HepG2 (cell line): ENCODE measurements around the gene DLEC1. TPM values are rescaled to one million over a fixed set of nuclear protein-coding genes. Genes with fewer than 3 reads are reported as not detected.

ENCODE experiments used
- DNMT3B ChIP-seq: conservative IDR thresholded peaks from 2 replicates; pipeline ENCODE4 v1.6.1; 2016; ENCODE audit warnings: missing biosample characterization, control low read depth
- ELF1 ChIP-seq: sonication (generic); formaldehyde crosslinking; IDR thresholded peaks from 2 replicates; pipeline ENCODE4 v1.4.0; 2020; ENCODE audit warnings: missing genetic modification reagents
- ESRRA ChIP-seq: sonication (generic); formaldehyde crosslinking; IDR thresholded peaks from 2 replicates; pipeline ENCODE4 v1.5.1; 2020; ENCODE audit warnings: mild to moderate bottlenecking, low read depth, missing genetic modification reagents
- GATAD1 ChIP-seq: IDR thresholded peaks from 2 replicates; pipeline ENCODE4 v1.6.1; 2016; ENCODE audit warnings: missing genetic modification reagents, missing compliant biosample characterization
- HMGXB4 ChIP-seq, 2 experiments: sonication (generic) in 1 of 2; formaldehyde crosslinking in 1 of 2; IDR thresholded peaks; 2 replicates each; pipeline versions ENCODE4 v1.4.0 to v1.6.1; 2018 to 2020; ENCODE audit warnings: missing genetic modification reagents in 2 of 2, borderline replicate concordance in 1 of 2, low read depth in 1 of 2, mild to moderate bottlenecking in 1 of 2, missing biosample characterization in 1 of 2
- IKZF4 ChIP-seq: sonication (generic); formaldehyde crosslinking; IDR thresholded peaks from 2 replicates; pipeline ENCODE4 v1.5.1; 2020; ENCODE audit warnings: borderline replicate concordance, mild to moderate bottlenecking, low read depth, missing genetic modification reagents; ENCODE audit errors: not compliant biosample characterization
- KMT2A ChIP-seq: sonication (generic); formaldehyde crosslinking; IDR thresholded peaks from 2 replicates; pipeline ENCODE4 v1.4.0; 2020; ENCODE audit warnings: missing genetic modification reagents
- MAFG ChIP-seq: sonication (generic); formaldehyde crosslinking; IDR thresholded peaks from 2 replicates; pipeline ENCODE4 v1.5.1; 2020; ENCODE audit warnings: mild to moderate bottlenecking, missing genetic modification reagents
- MXD3 ChIP-seq: IDR thresholded peaks from 2 replicates; pipeline ENCODE4 v1.6.1; 2016; ENCODE audit warnings: mild to moderate bottlenecking, missing biosample characterization, missing genetic modification reagents
- PCBP1 ChIP-seq: fragments of 200-400 bp; formaldehyde crosslinking; IDR thresholded peaks from 2 replicates; pipeline ENCODE4 v1.6.1; 2017; ENCODE audit warnings: mild to moderate bottlenecking, low read depth, low read length, borderline replicate concordance
- RBM22 ChIP-seq: fragments of 200-400 bp; formaldehyde crosslinking; optimal IDR thresholded peaks from 2 replicates; pipeline ENCODE3; 2017; ENCODE audit warnings: mild to moderate bottlenecking, low read length, moderate library complexity
- SMAD3 ChIP-seq: sonication (generic); formaldehyde crosslinking; IDR thresholded peaks from 2 replicates; pipeline ENCODE4 v1.4.0; 2020; ENCODE audit warnings: missing genetic modification reagents
- SOX13 ChIP-seq, 3 experiments: fragments of 450-650 bp in 1 of 3; sonication (generic) in 1 of 3; formaldehyde crosslinking in 1 of 3; IDR thresholded peaks in 2 of 3; conservative IDR thresholded peaks in 1 of 3; 2 replicates each; pipeline versions ENCODE4 v1.5.0 to v1.6.1; 2016 to 2020; ENCODE audit warnings: antibody characterized with exemption in 1 of 3, mild to moderate bottlenecking in 1 of 3, missing compliant biosample characterization in 1 of 3, missing genetic modification reagents in 1 of 3, moderate library complexity in 1 of 3
- SPEN ChIP-seq: sonication (generic); formaldehyde crosslinking; IDR thresholded peaks from 2 replicates; pipeline ENCODE4 v1.5.1; 2020; ENCODE audit warnings: low read depth, mild to moderate bottlenecking, missing genetic modification reagents
- STAT6 ChIP-seq: sonication (generic); formaldehyde crosslinking; IDR thresholded peaks from 2 replicates; pipeline ENCODE4 v1.4.0; 2020; ENCODE audit warnings: missing genetic modification reagents, mild to moderate bottlenecking, borderline replicate concordance
- ZBTB21 ChIP-seq: sonication (generic); formaldehyde crosslinking; IDR thresholded peaks from 2 replicates; pipeline ENCODE4 v1.4.0; 2020; ENCODE audit warnings: missing genetic modification reagents
- ZMYM2 ChIP-seq: sonication (generic); formaldehyde crosslinking; IDR thresholded peaks from 2 replicates; pipeline ENCODE4 v1.8.0; 2022; ENCODE audit warnings: mild to moderate bottlenecking, missing genetic modification reagents
- ZNF30 ChIP-seq: sonication (generic); formaldehyde crosslinking; IDR thresholded peaks from 2 replicates; pipeline ENCODE4 v1.5.0; 2020; ENCODE audit warnings: mild to moderate bottlenecking, missing genetic modification reagents
- ZNF333 ChIP-seq: sonication (generic); formaldehyde crosslinking; IDR thresholded peaks from 2 replicates; pipeline ENCODE4 v1.4.0; 2020; ENCODE audit warnings: mild to moderate bottlenecking, missing genetic modification reagents, borderline replicate concordance
- ZNF44 ChIP-seq: sonication (generic); formaldehyde crosslinking; IDR thresholded peaks from 2 replicates; pipeline ENCODE4 v1.5.1; 2020; ENCODE audit warnings: mild to moderate bottlenecking, missing genetic modification reagents
- ZNF460 ChIP-seq: sonication (generic); formaldehyde crosslinking; IDR thresholded peaks from 2 replicates; pipeline ENCODE4 v1.5.1; 2020; ENCODE audit warnings: missing genetic modification reagents, mild to moderate bottlenecking, borderline replicate concordance
- ZNF746 ChIP-seq: sonication (generic); formaldehyde crosslinking; IDR thresholded peaks from 2 replicates; pipeline ENCODE4 v1.8.0; 2022; ENCODE audit warnings: mild to moderate bottlenecking, missing genetic modification reagents
- ZNF766 ChIP-seq: sonication (generic); formaldehyde crosslinking; IDR thresholded peaks from 2 replicates; pipeline ENCODE4 v1.5.0; 2020; ENCODE audit warnings: missing genetic modification reagents, borderline replicate concordance
- ZNF768 ChIP-seq: sonication (generic); formaldehyde crosslinking; IDR thresholded peaks from 2 replicates; pipeline ENCODE4 v1.4.0; 2020; ENCODE audit warnings: missing genetic modification reagents
- polyA plus RNA-seq, 8 experiments: library from polyadenylated mRNA; depleted of rRNA in 3 of 8; stranded (reverse) in 7 of 8; unstranded in 1 of 8; fragments of >200 nt; fragmentation: Illumina TruSeq in 4 of 8; extraction: Trizol in 4 of 8; gene quantifications; 2 replicates each; pipeline versions ENCODE4 v1.2.1 to v1.2.3, GENCODE V29; 2011 to 2016; ENCODE audit warnings: low read depth in 4 of 8, missing spikeins in 1 of 8, mixed read lengths in 1 of 8; ENCODE audit not compliant: insufficient read depth in 1 of 8
- total RNA-seq, 5 experiments: library from RNA; depleted of rRNA; stranded (reverse); fragments of >200 nt; fragmentation: Illumina TruSeq; extraction: Trizol; gene quantifications; 2 replicates each; pipeline ENCODE4 v1.2.3, GENCODE V29; 2016; ENCODE audit warnings: low read depth in 1 of 5

The DLEC1 gene
- total and polyA plus RNA-seq, 2 of the 13 experiments (the other 11 are each of a cell fraction or from before 2014, with no cell fraction given), result 0.09 TPM; not detected in 1

GRCh38 chr3:38164952-38165721 lies 126.1 kb downstream of the DLEC1 start, which contains the start of gene OXSR1 (continued):
- TF ChIP-seq ESRRA (CRISPR knock-in tag) (peak; percentile 17; the same call in 1 of the 2 replicates), ZNF333 (CRISPR knock-in tag) (0 out of 2 replicates have a peak, but pooled peaks have one; percentile 36), ZNF768 (CRISPR knock-in tag) (peak; percentile 64; the same call in 1 of the 2 replicates), DNMT3B (CRISPR knock-in tag) (no peak), IKZF4 (CRISPR knock-in tag) (no peak), SPEN (CRISPR knock-in tag) (peak; percentile 47), HMGXB4 (CRISPR knock-in tag; IDR thresholded peaks at IDR 0.05; ENCODE audit: borderline replicate concordance in 1 of 2, low read depth in 1 of 2) (peak in 1 of 2 experiments; percentile 82; a peak in 3 of 4 replicates), SMAD3 (0 out of 2 replicates have a peak, but pooled peaks have one; percentile 25), ZBTB21 (peak; percentile 99), SOX13 (IDR thresholded peaks at IDR 0.05) (no peak; the same call in 1 of the 2 replicates), SOX13 (CRISPR knock-in tag; conservative IDR thresholded peaks at IDR 0.05 in 1 of 2, IDR thresholded peaks at IDR 0.05 in 1 of 2) (peak in 1 of 2 experiments; percentile 46; a peak in 1 of 4 replicates), ZNF766 (peak; percentile 84; the same call in 1 of the 2 replicates), ELF1 (CRISPR knock-in tag) (peak; percentile 49), MXD3 (peak; percentile 91), STAT6 (CRISPR knock-in tag) (peak; percentile 68), GATAD1 (CRISPR knock-in tag) (peak; percentile 71), KMT2A (CRISPR knock-in tag) (peak; percentile 68), ZNF746 (peak; percentile 75), ZNF30 (CRISPR knock-in tag) (0 out of 2 replicates have a peak, but pooled peaks have one; percentile 37), MAFG (CRISPR knock-in tag) (no peak), ZNF44 (no peak), ZNF460 (CRISPR knock-in tag) (peak; percentile 45; the same call in 1 of the 2 replicates), RBM22 (no peak), PCBP1 (0 out of 2 replicates have a peak, but pooled peaks have one; percentile 12), ZMYM2 (CRISPR knock-in tag) (peak; percentile 87)
